GM12891 (cell line): ENCODE results near the gene PORCN.

Experiments used
- POLR2A ChIP-seq: IDR thresholded peaks from 2 replicates; pipeline ENCODE4 v1.6.1; 2011; ENCODE audit warnings: low read depth, low read length, control low read depth
- POLR2AphosphoS5 ChIP-seq: IDR thresholded peaks from 2 replicates; pipeline ENCODE4 v1.6.1; 2011; ENCODE audit warnings: low read depth, low read length, control low read depth
- POU2F2 ChIP-seq: IDR thresholded peaks from 2 replicates; pipeline ENCODE4 v1.6.1; 2011; ENCODE audit warnings: low read depth, mild to moderate bottlenecking, control low read depth, low read length, moderate library complexity
- TAF1 ChIP-seq: IDR thresholded peaks from 2 replicates; pipeline ENCODE4 v1.6.1; 2011; ENCODE audit warnings: low read depth, low read length, control low read depth

GRCh38 chrX:48509619-48510018, 827 bp downstream of the PORCN start:
- TF ChIP-seq POLR2A = no peak
- no peak for TF ChIP-seq TAF1
- TF ChIP-seq POLR2AphosphoS5 = no peak
- TF ChIP-seq POU2F2 = no peak
